ENCODE data around the gene ZNF524. TPM values are rescaled to one million over a fixed set of nuclear protein-coding genes. Genes with fewer than 3 reads are reported as not detected.
A peak's percentile ranks its signal among the peaks of the same experiment; 100 is the strongest.

Gene ZNF524
- total and polyA plus RNA-seq, 10 of the 15 experiments (the other 5 are each of a cell fraction or from before 2014, with no cell fraction given), result 0.47 to 18.6 (median 12.4) TPM; not detected in 1

- TF ChIP-seq NKRF (conservative IDR thresholded peaks at IDR 0.05) (no peak), HDGF (IDR thresholded peaks at IDR 0.05) (no peak), ZNF24 (IDR thresholded peaks at IDR 0.05) (peak; percentile 88), TBL1XR1 (IDR thresholded peaks at IDR 0.05; ENCODE audit: low read depth, low read length) (0 out of 2 replicates have a peak, but pooled peaks have one; percentile 47), ETV6 (conservative IDR thresholded peaks at IDR 0.05 in 1 of 2, IDR thresholded peaks at IDR 0.05 in 1 of 2; ENCODE audit: borderline replicate concordance in 1 of 2, low read depth in 1 of 2) (peak in 1 of 2 experiments; percentile 71; a peak in 2 of 4 replicates), TAF1 (IDR thresholded peaks at IDR 0.05; ENCODE audit: borderline replicate concordance, low read depth, low read length) (peak; percentile 48; the same call in 1 of the 2 replicates), ZNF207 (IDR thresholded peaks at IDR 0.05; ENCODE audit: borderline replicate concordance) (no peak), CBX5 (IDR thresholded peaks at IDR 0.05; ENCODE audit: low read depth) (0 out of 2 replicates have a peak, but pooled peaks have one; percentile 40), SREBF2 (IDR thresholded peaks at IDR 0.05; ENCODE audit: low read length) (no peak), EZH2 (IDR thresholded peaks at IDR 0.05; ENCODE audit: borderline replicate concordance, control insufficient read depth, low read depth, low read length) (no peak), SMC3 (IDR thresholded peaks at IDR 0.05; ENCODE audit: borderline replicate concordance, low read length) (no peak)
These were observed 19.4 kb upstream of the ZNF524 start, which contains the start of gene ZNF579 (continued) for GRCh38 chr19:55580628-55581144.

Data from GM12878 (cell line).